ENCODE measurements around the gene TPSG1.
"Not testable (repeated sequence)": the region's sequence is repeated elsewhere in the genome, so short reads cannot be mapped to it uniquely, and the experiment has no call there.

DNA sequence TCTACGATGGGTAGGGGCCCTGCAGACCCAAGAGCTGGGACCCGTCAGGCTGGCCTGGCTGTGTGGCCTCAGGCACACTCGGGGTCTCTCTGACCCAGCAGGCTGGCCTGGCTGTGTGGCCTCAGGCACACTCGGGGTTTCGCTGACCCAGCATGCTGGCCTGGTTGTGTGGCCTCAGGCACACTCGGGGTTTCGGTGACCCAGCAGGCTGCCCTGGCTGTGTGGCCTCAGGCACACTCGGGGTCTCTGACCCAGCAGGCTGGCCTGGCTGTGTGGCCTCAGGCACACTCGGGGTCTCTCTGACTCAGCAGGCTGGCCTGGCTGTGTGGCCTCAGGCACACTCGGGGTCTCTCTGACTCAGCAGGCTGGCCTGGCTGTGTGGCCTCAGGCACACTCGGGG, 34.3 kb downstream of the TPSG1 start:
- TF ChIP-seq, protein P1, sequence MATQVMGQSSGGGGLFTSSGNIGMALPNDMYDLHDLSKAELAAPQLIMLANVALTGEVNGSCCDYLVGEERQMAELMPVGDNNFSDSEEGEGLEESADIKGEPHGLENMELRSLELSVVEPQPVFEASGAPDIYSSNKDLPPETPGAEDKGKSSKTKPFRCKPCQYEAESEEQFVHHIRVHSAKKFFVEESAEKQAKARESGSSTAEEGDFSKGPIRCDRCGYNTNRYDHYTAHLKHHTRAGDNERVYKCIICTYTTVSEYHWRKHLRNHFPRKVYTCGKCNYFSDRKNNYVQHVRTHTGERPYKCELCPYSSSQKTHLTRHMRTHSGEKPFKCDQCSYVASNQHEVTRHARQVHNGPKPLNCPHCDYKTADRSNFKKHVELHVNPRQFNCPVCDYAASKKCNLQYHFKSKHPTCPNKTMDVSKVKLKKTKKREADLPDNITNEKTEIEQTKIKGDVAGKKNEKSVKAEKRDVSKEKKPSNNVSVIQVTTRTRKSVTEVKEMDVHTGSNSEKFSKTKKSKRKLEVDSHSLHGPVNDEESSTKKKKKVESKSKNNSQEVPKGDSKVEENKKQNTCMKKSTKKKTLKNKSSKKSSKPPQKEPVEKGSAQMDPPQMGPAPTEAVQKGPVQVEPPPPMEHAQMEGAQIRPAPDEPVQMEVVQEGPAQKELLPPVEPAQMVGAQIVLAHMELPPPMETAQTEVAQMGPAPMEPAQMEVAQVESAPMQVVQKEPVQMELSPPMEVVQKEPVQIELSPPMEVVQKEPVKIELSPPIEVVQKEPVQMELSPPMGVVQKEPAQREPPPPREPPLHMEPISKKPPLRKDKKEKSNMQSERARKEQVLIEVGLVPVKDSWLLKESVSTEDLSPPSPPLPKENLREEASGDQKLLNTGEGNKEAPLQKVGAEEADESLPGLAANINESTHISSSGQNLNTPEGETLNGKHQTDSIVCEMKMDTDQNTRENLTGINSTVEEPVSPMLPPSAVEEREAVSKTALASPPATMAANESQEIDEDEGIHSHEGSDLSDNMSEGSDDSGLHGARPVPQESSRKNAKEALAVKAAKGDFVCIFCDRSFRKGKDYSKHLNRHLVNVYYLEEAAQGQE (IDR thresholded peaks at IDR 0.05; ENCODE audit: low read depth) = not testable (repeated sequence)
- TF ChIP-seq, protein P2, sequence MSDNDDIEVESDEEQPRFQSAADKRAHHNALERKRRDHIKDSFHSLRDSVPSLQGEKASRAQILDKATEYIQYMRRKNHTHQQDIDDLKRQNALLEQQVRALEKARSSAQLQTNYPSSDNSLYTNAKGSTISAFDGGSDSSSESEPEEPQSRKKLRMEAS (IDR thresholded peaks at IDR 0.05) = not testable (repeated sequence)
- TF ChIP-seq, protein P3, sequence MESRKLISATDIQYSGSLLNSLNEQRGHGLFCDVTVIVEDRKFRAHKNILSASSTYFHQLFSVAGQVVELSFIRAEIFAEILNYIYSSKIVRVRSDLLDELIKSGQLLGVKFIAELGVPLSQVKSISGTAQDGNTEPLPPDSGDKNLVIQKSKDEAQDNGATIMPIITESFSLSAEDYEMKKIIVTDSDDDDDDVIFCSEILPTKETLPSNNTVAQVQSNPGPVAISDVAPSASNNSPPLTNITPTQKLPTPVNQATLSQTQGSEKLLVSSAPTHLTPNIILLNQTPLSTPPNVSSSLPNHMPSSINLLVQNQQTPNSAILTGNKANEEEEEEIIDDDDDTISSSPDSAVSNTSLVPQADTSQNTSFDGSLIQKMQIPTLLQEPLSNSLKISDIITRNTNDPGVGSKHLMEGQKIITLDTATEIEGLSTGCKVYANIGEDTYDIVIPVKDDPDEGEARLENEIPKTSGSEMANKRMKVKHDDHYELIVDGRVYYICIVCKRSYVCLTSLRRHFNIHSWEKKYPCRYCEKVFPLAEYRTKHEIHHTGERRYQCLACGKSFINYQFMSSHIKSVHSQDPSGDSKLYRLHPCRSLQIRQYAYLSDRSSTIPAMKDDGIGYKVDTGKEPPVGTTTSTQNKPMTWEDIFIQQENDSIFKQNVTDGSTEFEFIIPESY (IDR thresholded peaks at IDR 0.05; ENCODE audit: extremely low read depth, insufficient replicate concordance, low read length) = not testable (repeated sequence)
- TF ChIP-seq, protein P4, sequence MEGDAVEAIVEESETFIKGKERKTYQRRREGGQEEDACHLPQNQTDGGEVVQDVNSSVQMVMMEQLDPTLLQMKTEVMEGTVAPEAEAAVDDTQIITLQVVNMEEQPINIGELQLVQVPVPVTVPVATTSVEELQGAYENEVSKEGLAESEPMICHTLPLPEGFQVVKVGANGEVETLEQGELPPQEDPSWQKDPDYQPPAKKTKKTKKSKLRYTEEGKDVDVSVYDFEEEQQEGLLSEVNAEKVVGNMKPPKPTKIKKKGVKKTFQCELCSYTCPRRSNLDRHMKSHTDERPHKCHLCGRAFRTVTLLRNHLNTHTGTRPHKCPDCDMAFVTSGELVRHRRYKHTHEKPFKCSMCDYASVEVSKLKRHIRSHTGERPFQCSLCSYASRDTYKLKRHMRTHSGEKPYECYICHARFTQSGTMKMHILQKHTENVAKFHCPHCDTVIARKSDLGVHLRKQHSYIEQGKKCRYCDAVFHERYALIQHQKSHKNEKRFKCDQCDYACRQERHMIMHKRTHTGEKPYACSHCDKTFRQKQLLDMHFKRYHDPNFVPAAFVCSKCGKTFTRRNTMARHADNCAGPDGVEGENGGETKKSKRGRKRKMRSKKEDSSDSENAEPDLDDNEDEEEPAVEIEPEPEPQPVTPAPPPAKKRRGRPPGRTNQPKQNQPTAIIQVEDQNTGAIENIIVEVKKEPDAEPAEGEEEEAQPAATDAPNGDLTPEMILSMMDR (IDR thresholded peaks at IDR 0.05 in 2 of 3, conservative IDR thresholded peaks at IDR 0.05 in 1 of 3; ENCODE audit: borderline replicate concordance in 1 of 3, insufficient read depth in 1 of 3, low read depth in 2 of 3, low read length in 2 of 3) = not testable (repeated sequence)
- not testable (repeated sequence) for TF ChIP-seq SP1 (IDR thresholded peaks at IDR 0.05; ENCODE audit: low read depth); EZH2 (IDR thresholded peaks at IDR 0.05); CEBPB (IDR thresholded peaks at IDR 0.05; ENCODE audit: low read depth); POLR2AphosphoS5 (IDR thresholded peaks at IDR 0.05; ENCODE audit: low read depth, low read length); EZH2phosphoT487 (IDR thresholded peaks at IDR 0.05; ENCODE audit: borderline replicate concordance); RAD21 (IDR thresholded peaks at IDR 0.05; ENCODE audit: low read depth); POLR2A (IDR thresholded peaks at IDR 0.05; ENCODE audit: borderline replicate concordance, extremely low read depth, insufficient read depth, insufficient read length); ZFX (IDR thresholded peaks at IDR 0.05); TCF7L2 (IDR thresholded peaks at IDR 0.05; ENCODE audit: borderline replicate concordance, extremely low read depth, insufficient read depth, insufficient read length)
